SW480 (cell line): ENCODE measurements around the gene ERVK3-1.
"Not testable (repeated sequence)": the region's sequence is repeated elsewhere in the genome, so short reads cannot be mapped to it uniquely, and the experiment has no call there.

Experiments used
- DNase-seq: peaks from one replicate; pipeline ENCODE4 v3.0.0-alpha.2; 2016; ENCODE audit warnings: low spot score

The ERVK3-1 gene

GRCh38 chr19:58305065-58305931 lies at the start of gene ERVK3-1:
Gene ERVK3-1 (plus strand): TSS chr19:58305377. CDS start chr19:58312169, 6,792 bp downstream.
- DNase-seq: peak; percentile 98

DNA sequence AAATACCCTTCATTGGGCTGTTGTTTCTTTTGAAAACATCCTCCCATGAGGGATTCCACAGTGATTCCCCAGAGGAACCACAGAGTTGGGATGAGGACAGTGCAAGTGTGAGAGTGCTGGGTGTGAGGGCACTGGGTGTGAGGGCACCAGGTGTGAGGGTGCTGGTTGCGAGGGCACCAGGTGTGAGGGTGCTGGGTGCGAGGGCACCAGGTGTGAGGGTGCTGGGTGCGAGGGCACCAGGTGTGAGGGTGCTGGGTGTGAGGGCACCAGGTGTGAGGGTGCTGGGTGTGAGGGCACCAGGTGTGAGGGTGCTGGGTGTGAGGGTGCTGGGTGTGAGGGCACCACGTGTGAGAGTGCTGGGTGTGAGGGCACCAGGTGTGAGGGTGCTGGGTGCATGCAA lies 46.9 kb upstream of the ERVK3-1 start:
- not testable (repeated sequence) for DNase-seq

DNA sequence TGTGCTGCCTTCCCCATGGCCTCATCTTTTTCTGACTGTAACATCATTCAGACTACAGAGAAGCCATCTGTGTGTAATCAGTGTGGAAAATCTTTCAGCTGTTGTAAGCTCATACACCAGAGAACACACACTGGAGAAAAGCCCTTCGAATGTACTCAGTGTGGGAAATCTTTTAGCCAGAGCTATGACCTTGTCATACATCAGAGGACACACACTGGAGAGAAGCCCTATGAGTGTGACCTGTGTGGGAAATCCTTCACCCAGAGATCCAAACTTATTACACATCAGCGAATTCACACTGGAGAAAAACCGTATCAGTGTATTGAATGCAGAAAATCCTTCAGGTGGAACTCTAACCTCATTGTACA lies 43.6 kb upstream of the ERVK3-1 start:
- DNase-seq: no peak

- DNase-seq: no peak
These were observed 42.9 kb upstream of the ERVK3-1 start for GRCh38 chr19:58261968-58262921.

GRCh38 chr19:58262922-58263296 lies 42.3 kb upstream of the ERVK3-1 start:
- no peak for DNase-seq

GRCh38 chr19:58265100-58265499 lies 40.1 kb upstream of the ERVK3-1 start:
- DNase-seq: no peak

DNA sequence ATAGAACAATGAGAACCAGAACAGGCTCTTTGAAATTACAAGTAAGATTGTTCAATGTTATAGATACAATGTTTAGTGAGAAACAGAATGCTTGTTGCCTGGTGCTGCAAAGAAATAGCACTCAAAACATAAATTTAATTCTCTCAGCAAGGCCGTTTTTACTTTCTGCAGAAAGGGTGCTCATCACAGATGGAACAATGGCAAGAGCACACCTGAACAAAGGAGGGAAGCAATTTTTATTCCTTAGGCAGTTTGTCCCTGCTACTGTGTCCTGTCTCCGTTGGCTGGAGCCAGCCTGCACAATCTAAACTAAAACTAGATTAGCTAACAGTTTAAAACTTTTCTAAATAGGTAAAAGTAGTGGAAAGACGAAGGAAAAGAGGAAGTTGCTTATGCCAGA lies 36.8 kb upstream of the ERVK3-1 start:
- no peak for DNase-seq

DNA sequence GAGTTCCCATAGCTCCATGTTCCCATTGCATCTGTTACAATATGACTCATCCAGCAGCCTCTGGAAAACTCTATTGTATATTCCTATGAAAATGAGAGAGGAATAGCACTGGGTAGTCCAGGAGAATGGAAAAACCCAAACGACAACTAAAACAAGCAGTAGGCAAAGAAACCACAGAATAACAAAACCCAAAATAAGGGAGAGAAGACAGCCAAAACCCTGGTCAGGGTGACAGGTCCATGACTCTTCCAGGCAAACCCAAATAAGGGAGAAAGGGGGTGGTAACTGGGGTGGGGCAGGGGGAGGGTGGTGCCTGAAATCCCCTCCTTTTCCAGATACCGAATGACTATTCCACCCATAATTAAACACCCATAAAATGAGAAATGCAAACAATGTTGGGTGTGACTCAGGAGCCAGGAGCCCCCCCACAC lies 30.4 kb upstream of the ERVK3-1 start:
- peak; percentile 33 for DNase-seq

DNA sequence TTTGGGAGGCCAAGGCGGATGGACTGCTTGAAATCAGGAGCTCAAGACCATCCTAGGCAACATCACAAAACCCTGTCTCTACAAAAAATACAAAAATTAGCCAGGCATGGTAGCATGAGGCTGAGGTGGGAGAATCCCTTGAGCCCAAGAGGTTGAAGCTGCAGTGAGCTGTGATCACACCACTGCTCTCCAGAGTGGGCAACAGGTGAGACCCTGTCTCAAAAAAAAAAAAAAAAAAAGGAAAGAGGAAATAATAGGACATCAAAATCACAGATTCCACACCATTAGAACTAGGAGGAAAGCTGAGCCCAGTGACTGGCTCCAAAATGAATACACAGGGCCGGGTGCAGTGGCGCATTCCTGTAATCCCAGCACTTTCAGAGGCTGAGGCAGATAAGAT lies 29.6 kb upstream of the ERVK3-1 start:
- no peak for DNase-seq

DNA sequence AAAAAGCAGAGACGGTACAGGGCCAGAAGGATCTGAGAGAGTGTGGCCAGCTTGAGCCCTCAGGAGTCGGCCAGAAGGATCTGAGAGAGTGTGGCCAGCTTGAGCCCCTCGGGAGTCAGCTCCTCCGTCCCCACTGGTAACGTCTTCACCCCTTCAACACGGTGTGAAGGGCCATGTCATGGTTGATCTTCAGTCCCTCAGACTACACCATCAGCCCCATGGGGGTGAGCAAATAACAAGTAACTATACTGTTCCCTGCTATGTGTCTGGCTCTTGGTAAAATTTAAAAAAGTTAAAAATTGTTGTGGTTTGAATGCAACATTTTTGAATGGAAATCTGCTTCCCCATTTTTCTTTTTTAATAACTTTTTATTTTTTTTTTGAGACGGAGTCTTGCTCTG lies 28.0 kb upstream of the ERVK3-1 start:
- DNase-seq: no peak

DNA sequence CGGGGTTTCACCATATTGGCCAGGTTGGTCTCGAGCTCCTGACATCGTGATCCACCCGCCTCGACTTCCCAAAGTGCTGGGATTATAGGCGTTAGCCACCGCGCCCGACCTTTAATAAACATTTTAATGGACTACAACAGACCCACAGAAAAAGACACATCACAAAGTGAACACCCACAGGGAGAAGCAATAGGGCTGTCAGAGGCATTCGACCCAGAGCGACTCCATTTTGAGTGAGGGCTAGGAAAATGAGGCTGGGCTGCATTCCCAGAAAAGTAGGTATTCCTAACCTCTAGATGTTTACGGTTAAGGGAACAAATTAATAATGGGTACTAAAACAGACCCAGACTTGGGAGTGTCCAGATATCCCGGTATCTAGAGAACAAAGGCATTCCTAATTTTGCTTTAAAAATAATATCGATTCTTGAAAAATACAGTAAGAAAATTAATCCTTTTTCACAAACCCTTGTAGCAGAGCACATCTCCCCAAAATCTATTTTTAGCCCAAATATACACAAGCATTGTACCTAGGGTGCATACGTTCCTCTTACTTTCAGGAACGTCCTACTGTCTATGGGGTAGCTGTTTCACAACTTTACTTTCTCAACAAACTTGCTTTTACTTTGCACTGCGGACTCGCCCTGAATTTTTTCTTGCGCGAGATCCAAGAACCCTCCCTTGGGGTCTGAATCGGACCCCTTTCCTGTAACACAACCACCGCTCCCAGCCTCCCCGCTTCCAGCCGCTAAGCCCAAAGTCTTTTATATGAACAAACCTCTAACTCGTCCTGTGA lies 27.2 kb upstream of the ERVK3-1 start:
- no peak for DNase-seq

DNA sequence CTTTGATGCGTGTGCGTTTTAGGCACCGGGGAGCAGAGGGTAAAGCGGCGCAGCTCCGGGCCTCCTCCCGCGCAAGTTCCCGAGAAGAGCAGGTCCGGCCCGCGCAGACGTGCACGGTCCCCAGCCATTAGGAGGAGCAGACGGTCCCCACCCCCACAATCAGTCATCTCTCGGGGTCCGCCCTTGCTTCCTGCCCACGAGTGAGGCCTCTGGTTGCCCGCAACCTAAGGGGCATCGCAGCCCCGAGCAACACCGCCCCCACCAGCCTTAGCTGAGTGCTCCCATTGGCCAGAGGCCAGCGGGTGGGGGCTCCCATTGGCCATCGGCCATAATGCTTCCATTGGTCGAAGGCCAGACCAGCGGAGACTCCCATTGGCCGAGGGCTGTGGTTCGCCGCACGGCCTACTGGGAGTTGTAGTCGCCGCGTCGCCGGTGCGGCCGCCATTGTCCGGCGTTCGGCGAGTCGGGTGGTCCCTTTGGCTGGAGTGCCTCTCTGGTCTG lies 26.6 kb upstream of the ERVK3-1 start, which contains the start of gene ZNF8:
ZNF8 (plus strand) TSS at position 415 of the 501 bp plus-strand sequence. CDS start 127 bp downstream, outside the sequence.
- DNase-seq: peak; percentile 99

GRCh38 chr19:58279042-58279924 lies 25.9 kb upstream of the ERVK3-1 start:
- DNase-seq: peak; percentile 34

DNA sequence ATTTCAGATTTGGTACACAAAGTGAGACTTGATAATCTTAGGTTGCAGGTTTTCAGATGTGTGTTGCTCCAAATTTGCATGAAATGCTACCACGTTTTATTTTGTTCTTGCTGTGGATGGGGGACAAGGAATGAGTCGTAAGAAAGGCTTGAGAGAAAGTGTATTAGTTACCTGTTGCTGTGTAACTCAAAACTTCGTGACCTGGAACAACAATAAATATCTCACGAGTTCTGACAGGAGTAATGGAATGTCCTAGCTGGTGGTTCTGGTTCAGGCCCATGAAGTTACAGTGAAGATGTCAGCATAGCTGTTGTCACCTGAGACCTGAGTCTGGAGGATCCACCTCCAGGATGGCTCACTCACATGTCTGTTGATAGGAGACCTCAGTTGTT lies 25.3 kb upstream of the ERVK3-1 start:
- no peak for DNase-seq

DNA sequence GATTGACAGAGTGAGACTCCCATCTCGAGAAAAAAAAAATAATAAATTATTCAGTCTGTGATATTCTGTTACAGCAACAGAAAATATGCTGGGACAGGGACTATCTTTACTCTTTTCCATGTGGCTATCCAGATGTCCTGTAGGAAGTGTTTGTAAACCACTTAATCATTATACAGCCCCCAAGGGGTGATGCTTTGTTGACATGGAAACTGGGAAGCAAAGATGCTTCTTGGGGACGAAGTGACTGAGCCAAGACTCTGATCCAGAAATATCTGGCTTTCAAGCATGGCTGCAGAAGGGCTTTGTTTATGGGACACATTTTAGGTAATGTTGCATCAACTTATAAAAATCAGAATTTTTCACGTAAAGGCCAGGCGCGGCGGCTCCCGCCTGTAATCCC lies 21.0 kb upstream of the ERVK3-1 start:
- DNase-seq: no peak

GRCh38 chr19:58291943-58292342 lies 13.2 kb upstream of the ERVK3-1 start:
- no peak for DNase-seq

DNA sequence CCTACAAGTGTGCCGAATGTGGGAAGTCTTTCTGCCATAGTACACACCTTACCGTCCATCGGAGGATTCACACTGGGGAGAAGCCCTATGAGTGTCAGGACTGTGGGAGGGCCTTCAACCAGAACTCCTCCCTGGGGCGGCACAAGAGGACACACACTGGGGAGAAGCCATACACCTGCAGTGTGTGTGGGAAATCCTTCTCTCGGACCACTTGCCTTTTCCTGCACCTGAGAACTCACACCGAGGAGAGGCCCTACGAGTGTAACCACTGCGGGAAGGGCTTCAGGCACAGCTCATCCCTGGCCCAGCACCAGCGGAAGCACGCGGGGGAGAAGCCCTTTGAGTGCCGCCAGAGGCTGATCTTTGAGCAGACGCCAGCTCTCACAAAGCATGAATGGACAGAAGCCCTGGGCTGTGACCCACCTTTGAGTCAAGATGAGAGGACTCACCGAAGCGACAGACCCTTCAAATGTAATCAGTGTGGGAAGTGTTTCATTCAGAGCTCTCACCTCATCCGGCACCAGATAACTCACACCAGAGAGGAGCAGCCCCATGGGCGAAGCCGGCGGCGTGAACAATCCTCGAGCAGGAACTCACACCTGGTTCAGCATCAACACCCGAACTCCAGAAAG lies 10.3 kb upstream of the ERVK3-1 start:
- no peak for DNase-seq

- no peak for DNase-seq
These were observed 9.1 kb upstream of the ERVK3-1 start for GRCh38 chr19:58296104-58296503.

GRCh38 chr19:58300620-58301019 lies 4.6 kb upstream of the ERVK3-1 start:
- no peak for DNase-seq

DNA sequence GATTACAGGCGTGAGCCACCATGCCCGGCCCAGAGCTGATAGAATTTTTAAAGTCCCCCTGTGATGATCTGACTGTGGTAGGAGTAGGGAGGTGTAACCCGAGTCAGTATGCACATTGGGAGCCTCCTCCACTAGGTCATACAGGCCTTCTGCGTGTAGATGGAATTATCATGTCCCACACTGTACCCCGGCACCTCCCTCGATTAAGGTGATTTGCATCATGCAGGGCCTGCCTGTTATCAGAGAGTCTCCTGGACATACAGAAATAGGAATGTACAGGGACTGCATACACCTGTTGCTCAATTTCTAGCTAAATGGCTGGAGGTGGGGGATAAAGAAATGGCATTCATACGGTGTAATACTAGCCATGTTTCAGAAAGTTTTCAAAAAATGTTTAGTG lies 922 bp upstream of the ERVK3-1 start:
- DNase-seq: no peak
